Muscle of leg (tissue), 11 donors: Measurements from ENCODE around the gene ANLN. TPM values are rescaled to one million over a fixed set of nuclear protein-coding genes. Genes with fewer than 3 reads are reported as not detected.
A peak's percentile ranks its signal among the peaks of the same experiment; 100 is the strongest.
"Not testable (repeated sequence)": the region's sequence is repeated elsewhere in the genome, so short reads cannot be mapped to it uniquely, and the experiment has no call there.

Experiments used
- DNase-seq: peaks from one replicate; pipeline ENCODE4 v3.0.0; 2013
- H3K27ac ChIP-seq: one replicate; pipeline ENCODE4 v1.5.1; 2013; ENCODE audit warnings: mild to moderate bottlenecking, low read length, control low read depth
- H3K27me3 ChIP-seq: one replicate; pipeline ENCODE4 v1.6.1; 2013; ENCODE audit warnings: low read length; ENCODE audit not compliant: control insufficient read depth, insufficient read depth
- H3K36me3 ChIP-seq: one replicate; pipeline ENCODE4 v1.6.1; 2013; ENCODE audit warnings: low read length; ENCODE audit not compliant: control insufficient read depth, insufficient read depth
- H3K4me1 ChIP-seq: one replicate; pipeline ENCODE4 v1.6.1; 2013; ENCODE audit warnings: low read length; ENCODE audit not compliant: control insufficient read depth, insufficient read depth
- H3K4me3 ChIP-seq: one replicate; pipeline ENCODE4 v1.5.1; 2013; ENCODE audit warnings: low read length, control low read depth
- H3K9me3 ChIP-seq: replicated peaks from 2 replicates; pipeline ENCODE4 v1.6.1; 2013; ENCODE audit warnings: low read depth, low read length; ENCODE audit not compliant: control insufficient read depth
- WGBS: methylation state at CpG from one replicate; pipeline ENCODE4 v1.1.5; 2013; ENCODE audit warnings: missing lambda C conversion rate; ENCODE audit not compliant: insufficient coverage; 5-methylcytosine and 5-hydroxymethylcytosine counted together
- polyA plus RNA-seq, 8 donors: library from polyadenylated mRNA; unstranded; fragments of 120-200 nt; gene quantifications; one replicate each; pipeline versions ENCODE4 v1.2.1 to v1.2.3, GENCODE V29; 2013; ENCODE audit warnings: inconsistent platforms in 1 of 8, low replicate concordance in 1 of 8; ENCODE audit not compliant: insufficient read length in 8 of 8, insufficient read depth in 1 of 8
- total RNA-seq: library from RNA; stranded (reverse); fragments of 120-200 nt; gene quantifications from one replicate; pipeline ENCODE4 v1.2.4, GENCODE V29; 2013

ANLN gene
- total and polyA plus RNA-seq, 9 donors: 19.9 to 36.7 (median 26.3) TPM

DNA sequence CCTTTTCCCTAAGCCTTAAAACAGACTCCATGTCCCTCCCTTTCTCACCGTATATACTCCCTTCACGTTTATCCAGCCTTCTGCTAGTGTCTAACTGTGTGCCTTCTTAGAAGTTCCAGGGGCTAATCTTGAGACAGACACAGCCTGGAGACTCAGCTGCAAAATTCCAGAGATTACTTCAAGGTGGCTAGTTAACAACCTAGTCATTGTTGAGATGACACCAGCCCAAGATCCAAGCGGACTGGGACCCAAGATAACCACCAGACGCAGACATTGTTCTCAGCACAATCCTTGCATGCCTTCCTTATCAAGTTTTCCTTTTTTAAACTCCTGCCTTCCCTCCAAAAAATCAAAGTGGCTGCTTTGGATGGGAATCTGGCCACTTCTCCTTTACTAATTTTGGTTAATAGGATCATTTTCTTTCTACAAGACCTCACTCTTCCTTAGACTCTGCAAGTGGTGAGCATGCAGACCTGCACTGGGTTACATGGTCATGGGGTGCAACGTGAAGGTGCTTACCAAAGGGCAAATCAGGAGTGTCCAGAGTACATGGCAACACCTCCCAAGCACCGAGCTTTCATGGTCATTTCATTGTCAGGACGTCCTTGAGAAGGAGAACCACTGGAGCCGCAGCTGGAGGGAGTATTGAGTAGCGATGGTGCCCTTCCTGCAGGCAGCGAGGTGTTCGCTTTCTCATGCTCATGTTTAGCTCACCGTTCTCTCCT is 69.7 kb downstream of the ANLN start:
- H3K27me3 ChIP-seq: no peaks in the 10 kb centered on the region
- no peak for DNase-seq
- no peaks in the 10 kb centered on the region for H3K36me3 ChIP-seq
- H3K4me3 ChIP-seq: no peak overlapping the region
- H3K4me1 ChIP-seq: no peaks in the 10 kb centered on the region
- WGBS: 63% methylated on average over 7 of the region's 12 CpGs
- no peak overlapping the region for H3K27ac ChIP-seq
- H3K9me3 ChIP-seq: no peaks in the 10 kb centered on the region

DNA sequence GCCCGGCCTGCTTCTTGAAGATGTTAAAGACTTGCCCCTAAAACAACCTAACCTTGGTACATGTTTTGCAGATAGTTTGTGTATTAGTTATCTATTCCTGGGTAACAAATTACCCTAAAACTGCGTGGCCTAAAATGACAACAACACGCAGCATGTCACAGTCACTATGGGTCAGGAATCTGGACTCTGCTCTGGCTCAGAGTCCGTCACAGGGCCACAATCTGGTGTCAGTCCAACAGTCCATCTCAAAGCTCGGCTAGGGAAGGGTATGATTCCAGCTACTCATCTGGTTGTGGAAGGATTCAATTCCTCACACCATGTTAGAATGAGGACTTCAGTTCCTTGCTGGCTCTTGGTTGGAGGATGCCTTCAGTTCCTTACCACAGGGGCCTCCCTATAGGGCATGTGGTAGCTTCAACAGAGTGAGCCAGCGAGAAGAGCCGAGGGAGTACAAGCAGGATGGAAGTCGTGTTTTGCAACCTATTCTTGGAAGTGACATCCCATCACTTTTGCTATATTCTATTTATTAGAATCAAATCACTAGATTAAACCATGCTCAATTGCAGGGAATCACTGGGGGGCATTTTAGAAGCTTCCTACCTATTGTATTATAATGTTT is 71.3 kb downstream of the ANLN start:
- WGBS: 100% methylated on average over 1 of the region's 8 CpGs

DNA sequence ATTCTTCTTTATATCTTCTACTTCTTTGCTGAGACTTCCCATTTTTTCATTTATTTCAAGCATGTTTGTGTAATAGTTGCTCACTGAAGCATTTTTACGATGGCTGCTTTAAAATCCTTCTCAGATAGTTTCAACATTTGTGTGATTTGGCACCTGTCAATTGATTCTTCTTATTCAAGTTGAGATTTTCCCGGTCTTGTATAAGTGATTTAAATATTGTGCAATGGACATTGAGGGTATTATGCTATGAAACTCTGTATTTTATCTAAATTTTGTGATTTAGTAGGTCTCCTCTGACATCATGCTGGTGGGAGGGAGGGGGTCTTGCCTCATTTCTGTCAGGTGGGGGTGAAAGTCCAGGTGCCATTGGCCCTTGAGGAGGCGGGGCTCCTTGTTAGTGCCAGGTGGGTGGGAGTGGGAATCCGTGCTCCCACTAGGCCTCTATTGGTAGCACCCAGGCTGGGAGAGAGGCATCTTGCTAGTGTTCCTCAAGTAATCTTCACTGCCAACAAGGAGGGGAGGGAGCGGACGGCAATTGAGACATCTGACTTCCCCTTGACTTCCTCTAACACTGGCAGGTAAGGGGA is 73.0 kb downstream of the ANLN start:
- Histone ChIP-seq H3K4me3 (no peak overlapping the region), H3K4me1 (no peaks in the 10 kb centered on the region), H3K9me3 (no peaks in the 10 kb centered on the region), H3K36me3 (no peaks in the 10 kb centered on the region), H3K27ac (no peak overlapping the region), H3K27me3 (no peaks in the 10 kb centered on the region)
- WGBS: 50% methylated on average over 1 of the region's 6 CpGs
- DNase-seq: no peak

More for the DNA sequence above, 71.3 kb downstream of the ANLN start:
- no peaks in the 10 kb centered on the region for H3K27me3 ChIP-seq
- no peak overlapping the region for H3K4me3 ChIP-seq
- no peaks in the 10 kb centered on the region for H3K4me1 ChIP-seq
- H3K9me3 ChIP-seq: no peaks in the 10 kb centered on the region
- H3K27ac ChIP-seq: no peak overlapping the region
- H3K36me3 ChIP-seq: no peaks in the 10 kb centered on the region
- no peak for DNase-seq

DNA sequence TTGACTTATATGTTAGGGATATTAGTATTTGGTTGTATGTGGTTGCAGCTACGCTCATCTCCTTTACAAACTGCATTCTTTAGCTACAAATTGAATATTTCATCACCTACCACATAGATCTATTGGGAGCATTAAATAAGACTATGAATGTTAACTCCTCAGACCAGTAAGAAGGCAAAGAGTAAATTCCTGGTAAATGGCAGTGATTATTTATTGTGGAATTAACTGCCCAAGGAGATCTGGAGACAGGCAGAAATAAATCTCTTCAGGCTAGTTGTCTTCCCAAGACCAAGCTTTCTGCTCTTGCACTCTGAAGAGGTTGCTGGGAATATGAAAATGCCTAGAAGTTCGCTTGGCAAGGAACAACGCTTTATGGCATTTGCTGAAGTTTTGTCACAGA is 74.6 kb downstream of the ANLN start:
- H3K27ac ChIP-seq: no peak overlapping the region
- H3K4me3 ChIP-seq: no peak overlapping the region
- DNase-seq: no peak
- no peaks in the 10 kb centered on the region for H3K9me3 ChIP-seq
- no peaks in the 10 kb centered on the region for H3K27me3 ChIP-seq
- H3K36me3 ChIP-seq: no peaks in the 10 kb centered on the region
- no peaks in the 10 kb centered on the region for H3K4me1 ChIP-seq
- WGBS: no CpG with 5 or more reads among the region's 3 CpGs

DNA sequence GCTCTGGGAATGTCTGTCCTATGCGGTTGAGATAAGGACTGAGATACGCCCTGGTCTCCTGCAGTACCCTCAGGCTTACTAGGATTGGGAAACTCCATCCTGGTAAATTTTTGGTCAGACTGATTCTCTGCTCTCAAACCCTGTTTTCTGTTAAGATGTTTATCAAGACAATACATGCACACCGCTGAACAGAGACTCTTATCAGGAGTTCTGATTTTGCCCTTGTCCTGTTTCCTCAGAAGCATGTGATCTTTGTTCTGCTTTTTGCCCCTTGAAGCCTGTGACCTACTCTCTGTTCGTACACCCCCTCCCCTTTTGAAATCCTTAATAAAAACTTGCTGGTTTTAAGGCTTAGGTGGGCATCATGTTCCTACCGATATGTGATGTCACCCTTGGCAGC is 76.3 kb downstream of the ANLN start:
- not testable (repeated sequence) for H3K4me3 ChIP-seq, H3K36me3 ChIP-seq, H3K27ac ChIP-seq, DNase-seq, H3K9me3 ChIP-seq, H3K27me3 ChIP-seq, H3K4me1 ChIP-seq
- 100% methylated on average over 1 of the region's 5 CpGs for WGBS

DNA sequence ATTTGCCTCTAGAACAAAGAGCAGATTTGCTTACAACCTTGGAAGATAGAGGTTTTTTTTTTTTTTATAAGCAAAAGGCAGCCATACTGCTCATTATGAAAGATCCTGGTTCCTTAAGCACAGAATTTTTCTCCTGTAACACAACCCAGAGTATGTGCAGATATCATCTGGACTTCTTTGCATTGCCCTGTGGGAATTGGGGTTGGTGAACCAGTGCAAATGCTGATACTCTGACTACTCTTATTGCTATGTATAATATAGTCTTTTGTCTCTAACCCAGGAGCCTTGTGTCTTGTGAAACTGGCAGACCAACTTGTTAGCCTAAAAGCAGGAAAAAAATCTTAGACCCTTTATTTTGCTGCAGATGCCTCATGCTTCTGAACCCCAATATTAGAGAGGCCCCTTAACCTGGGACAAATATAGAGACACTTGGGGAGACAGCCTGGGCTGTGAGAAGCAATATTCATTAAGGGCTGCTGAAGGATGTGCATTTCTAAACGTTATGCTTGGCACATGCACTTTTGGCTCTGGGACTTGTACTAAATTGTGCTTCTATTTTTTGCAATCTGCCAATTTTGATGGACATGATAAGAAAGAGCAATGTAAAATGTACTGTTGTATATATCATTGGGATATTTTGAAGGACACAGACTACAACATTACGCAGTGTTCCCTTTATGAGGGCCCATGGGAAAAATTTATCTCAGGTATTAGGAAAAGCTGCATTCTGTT is 78.9 kb downstream of the ANLN start:
- no peaks in the 10 kb centered on the region for H3K36me3 ChIP-seq
- no peaks in the 10 kb centered on the region for H3K4me1 ChIP-seq
- DNase-seq: no peak
- H3K4me3 ChIP-seq: no peak overlapping the region
- H3K27ac ChIP-seq: no peak overlapping the region
- no peaks in the 10 kb centered on the region for H3K9me3 ChIP-seq
- 56% methylated on average over 1 of the region's 2 CpGs for WGBS
- no peaks in the 10 kb centered on the region for H3K27me3 ChIP-seq

DNA sequence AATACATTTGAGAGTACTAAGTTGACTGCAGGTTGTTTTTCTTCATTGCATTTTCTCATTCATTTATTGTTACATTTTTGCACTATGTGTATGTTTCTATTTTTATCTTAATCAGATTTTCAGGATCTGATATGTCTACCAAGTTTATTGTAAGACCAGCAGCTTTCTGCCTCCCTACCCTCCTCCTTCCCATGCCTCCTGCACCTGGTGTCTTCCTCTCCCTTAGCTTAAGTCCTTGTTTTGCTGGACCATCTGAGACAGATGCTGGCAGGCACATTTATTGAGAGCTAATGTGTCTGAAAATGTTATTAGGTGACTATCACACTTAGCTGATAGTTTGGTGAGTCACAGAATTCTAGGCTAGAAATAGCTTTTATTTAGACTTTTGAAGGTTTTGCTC is 79.6 kb downstream of the ANLN start:
- Histone ChIP-seq H3K36me3 (no peaks in the 10 kb centered on the region), H3K4me1 (no peaks in the 10 kb centered on the region), H3K9me3 (no peaks in the 10 kb centered on the region), H3K27ac (no peak overlapping the region), H3K27me3 (no peaks in the 10 kb centered on the region), H3K4me3 (no peak overlapping the region)
- DNase-seq: no peak

DNA sequence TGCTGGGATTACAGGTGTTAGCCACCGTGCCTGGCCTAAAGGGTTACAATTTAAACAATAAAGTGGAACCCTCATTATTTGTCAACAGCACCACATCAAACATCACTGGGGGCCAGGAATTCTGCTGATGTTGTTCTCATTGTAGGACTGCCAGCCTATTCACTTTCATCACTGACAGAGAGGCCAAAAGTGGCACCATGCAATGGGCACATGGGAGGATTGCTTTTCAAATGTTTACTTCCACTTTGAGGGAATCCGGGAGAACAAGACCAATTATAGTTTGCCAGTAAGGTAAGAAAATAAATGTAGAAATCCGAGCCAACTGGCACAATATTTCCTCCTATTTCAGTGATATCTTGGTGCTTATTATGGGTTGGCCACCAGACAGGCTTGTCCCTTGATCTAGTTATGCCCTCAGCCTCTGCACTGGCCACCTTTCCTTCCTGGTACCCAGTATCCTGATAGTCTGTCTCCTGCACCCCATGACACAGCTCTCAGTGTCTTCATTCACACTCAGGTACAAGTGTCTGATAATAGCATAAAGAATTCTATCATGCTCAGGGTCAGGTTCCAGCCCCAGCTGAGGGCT is 82.6 kb downstream of the ANLN start:
- Histone ChIP-seq H3K27ac (no peak overlapping the region), H3K4me1 (no peaks in the 10 kb centered on the region), H3K27me3 (no peaks in the 10 kb centered on the region), H3K9me3 (no peaks in the 10 kb centered on the region), H3K4me3 (no peak overlapping the region), H3K36me3 (no peaks in the 10 kb centered on the region)
- WGBS: no CpG with 5 or more reads among the region's 3 CpGs
- no peak for DNase-seq

DNA sequence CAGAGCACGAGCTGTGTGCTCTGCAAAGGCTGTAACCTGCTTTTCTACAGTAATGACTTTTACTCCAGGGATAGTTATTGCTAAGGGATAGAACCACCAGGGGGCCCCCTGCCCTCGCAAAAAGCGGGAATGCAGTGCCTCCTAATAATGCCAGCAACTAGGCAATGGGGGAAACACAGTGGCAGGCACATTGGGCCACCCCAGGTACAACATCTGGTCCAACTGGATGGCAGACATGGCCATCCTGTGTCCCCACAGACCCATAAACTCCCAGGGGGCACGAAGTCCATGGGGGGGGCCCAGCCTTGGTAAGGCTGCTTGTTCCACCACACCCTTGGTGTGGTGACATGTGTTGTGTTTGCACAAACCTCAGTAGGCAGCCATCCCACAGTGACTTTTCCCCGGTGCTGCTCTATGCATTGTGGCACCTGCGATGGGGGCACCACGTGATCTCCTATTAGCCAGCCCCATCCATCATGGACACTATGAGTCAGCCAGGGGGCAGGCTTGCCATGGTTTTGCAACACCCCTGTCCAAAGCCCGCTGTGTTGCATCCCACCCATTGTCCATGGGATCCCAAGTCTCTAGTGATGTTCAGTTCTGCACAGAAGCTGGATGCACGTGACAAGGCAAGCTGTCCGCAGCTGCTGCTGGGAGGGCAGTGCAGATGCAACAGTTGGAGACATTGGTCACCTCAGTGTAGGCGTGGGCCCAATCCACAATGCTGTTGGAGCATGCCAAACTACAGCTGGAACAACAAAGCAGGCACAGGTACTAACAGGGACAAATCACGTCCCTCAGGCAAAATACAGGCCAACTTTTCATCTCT is 84.0 kb downstream of the ANLN start:
- no peak overlapping the region for H3K4me3 ChIP-seq
- no peaks in the 10 kb centered on the region for H3K9me3 ChIP-seq
- DNase-seq: peak; percentile 15
- 65% methylated on average over 11 of the region's 12 CpGs for WGBS
- H3K27me3 ChIP-seq: no peaks in the 10 kb centered on the region
- no peaks in the 10 kb centered on the region for H3K4me1 ChIP-seq
- no peaks in the 10 kb centered on the region for H3K36me3 ChIP-seq
- no peak overlapping the region for H3K27ac ChIP-seq
